ENCODE measurements around the gene VAPA.

The VAPA gene

GRCh38 chr18:9925795-9926194, 12.0 kb downstream of the VAPA start:
- no peaks in the 10 kb centered on the region for H3K9me3 ChIP-seq (ENCODE audit: control insufficient read depth, insufficient read depth, low read depth, low read length)
- no peak overlapping the region for H3K9ac ChIP-seq (ENCODE audit: low read length)
- H3K27me3 ChIP-seq (ENCODE audit: control insufficient read depth, insufficient read depth, low read length) = no peaks in the 10 kb centered on the region
- no peak overlapping the region for H3K27ac ChIP-seq (ENCODE audit: low read depth, low read length)
- H3K4me1 ChIP-seq (ENCODE audit: control insufficient read depth, insufficient read depth, low read length) = peaks cover 59% of the 10 kb centered on the region
- H3K36me3 ChIP-seq (ENCODE audit: control insufficient read depth, insufficient read depth, low read length) = no peaks in the 10 kb centered on the region
- H3K4me3 ChIP-seq (ENCODE audit: low read depth, low read length) = no peak overlapping the region

GRCh38 chr18:9926223-9926894, 12.5 kb downstream of the VAPA start:
- H3K27ac ChIP-seq (ENCODE audit: low read depth, low read length) = no peak overlapping the region
- no peaks in the 10 kb centered on the region for H3K36me3 ChIP-seq (ENCODE audit: control insufficient read depth, insufficient read depth, low read length)
- peaks cover 53% of the 10 kb centered on the region for H3K4me1 ChIP-seq (ENCODE audit: control insufficient read depth, insufficient read depth, low read length)
- no peak overlapping the region for H3K9ac ChIP-seq (ENCODE audit: low read length)
- no peaks in the 10 kb centered on the region for H3K27me3 ChIP-seq (ENCODE audit: control insufficient read depth, insufficient read depth, low read length)
- H3K4me3 ChIP-seq (ENCODE audit: low read depth, low read length) = no peak overlapping the region
- H3K9me3 ChIP-seq (ENCODE audit: control insufficient read depth, insufficient read depth, low read depth, low read length) = no peaks in the 10 kb centered on the region

- Histone ChIP-seq H3K4me3 (ENCODE audit: low read depth, low read length) (no peak overlapping the region), H3K9ac (ENCODE audit: low read length) (no peak overlapping the region)
Observed at GRCh38 chr18:9926977-9927376, 13.2 kb downstream of the VAPA start.

GRCh38 chr18:9927392-9928063, 13.7 kb downstream of the VAPA start:
- no peak overlapping the region for H3K27ac ChIP-seq (ENCODE audit: low read depth, low read length)
- no peak overlapping the region for H3K4me3 ChIP-seq (ENCODE audit: low read depth, low read length)
- peaks cover 6% of the 10 kb centered on the region for H3K36me3 ChIP-seq (ENCODE audit: control insufficient read depth, insufficient read depth, low read length)
- H3K9ac ChIP-seq (ENCODE audit: low read length) = no peak overlapping the region
- peaks cover 49% of the 10 kb centered on the region for H3K4me1 ChIP-seq (ENCODE audit: control insufficient read depth, insufficient read depth, low read length)
- no peaks in the 10 kb centered on the region for H3K27me3 ChIP-seq (ENCODE audit: control insufficient read depth, insufficient read depth, low read length)
- no peaks in the 10 kb centered on the region for H3K9me3 ChIP-seq (ENCODE audit: control insufficient read depth, insufficient read depth, low read depth, low read length)

More at GRCh38 chr18:9926977-9927376, 13.2 kb downstream of the VAPA start:
- Histone ChIP-seq H3K4me1 (ENCODE audit: control insufficient read depth, insufficient read depth, low read length) (peaks cover 53% of the 10 kb centered on the region), H3K27ac (ENCODE audit: low read depth, low read length) (no peak overlapping the region), H3K36me3 (ENCODE audit: control insufficient read depth, insufficient read depth, low read length) (peaks cover under 1% of the 10 kb centered on the region; the same call in 1 of the 2 replicates), H3K9me3 (ENCODE audit: control insufficient read depth, insufficient read depth, low read depth, low read length) (no peaks in the 10 kb centered on the region), H3K27me3 (ENCODE audit: control insufficient read depth, insufficient read depth, low read length) (no peaks in the 10 kb centered on the region)

- H3K27me3 ChIP-seq (ENCODE audit: control insufficient read depth, insufficient read depth, low read length) = no peaks in the 10 kb centered on the region
- H3K9me3 ChIP-seq (ENCODE audit: control insufficient read depth, insufficient read depth, low read depth, low read length) = no peaks in the 10 kb centered on the region
- H3K36me3 ChIP-seq (ENCODE audit: control insufficient read depth, insufficient read depth, low read length) = peaks cover 15% of the 10 kb centered on the region
- H3K27ac ChIP-seq (ENCODE audit: low read depth, low read length) = no peak overlapping the region
- no peak overlapping the region for H3K9ac ChIP-seq (ENCODE audit: low read length)
- peaks cover 44% of the 10 kb centered on the region for H3K4me1 ChIP-seq (ENCODE audit: control insufficient read depth, insufficient read depth, low read length)
- H3K4me3 ChIP-seq (ENCODE audit: low read depth, low read length) = no peak overlapping the region
Observed at GRCh38 chr18:9928646-9929259, 14.9 kb downstream of the VAPA start.

- H3K27ac ChIP-seq (ENCODE audit: low read depth, low read length) = no peak overlapping the region
- H3K9me3 ChIP-seq (ENCODE audit: control insufficient read depth, insufficient read depth, low read depth, low read length) = no peaks in the 10 kb centered on the region
- H3K27me3 ChIP-seq (ENCODE audit: control insufficient read depth, insufficient read depth, low read length) = no peaks in the 10 kb centered on the region
- H3K4me3 ChIP-seq (ENCODE audit: low read depth, low read length) = no peak overlapping the region
- H3K4me1 ChIP-seq (ENCODE audit: control insufficient read depth, insufficient read depth, low read length) = peaks cover 41% of the 10 kb centered on the region
- peaks cover 24% of the 10 kb centered on the region for H3K36me3 ChIP-seq (ENCODE audit: control insufficient read depth, insufficient read depth, low read length)
- no peak overlapping the region for H3K9ac ChIP-seq (ENCODE audit: low read length)
Observed at GRCh38 chr18:9930299-9930884, 16.6 kb downstream of the VAPA start.

- Histone ChIP-seq H3K27me3 (ENCODE audit: control insufficient read depth, insufficient read depth, low read length) (no peaks in the 10 kb centered on the region), H3K4me3 (ENCODE audit: low read depth, low read length) (no peak overlapping the region), H3K9me3 (ENCODE audit: control insufficient read depth, insufficient read depth, low read depth, low read length) (no peaks in the 10 kb centered on the region), H3K4me1 (ENCODE audit: control insufficient read depth, insufficient read depth, low read length) (peaks cover 36% of the 10 kb centered on the region), H3K36me3 (ENCODE audit: control insufficient read depth, insufficient read depth, low read length) (peaks cover 28% of the 10 kb centered on the region), H3K27ac (ENCODE audit: low read depth, low read length) (no peak overlapping the region), H3K9ac (ENCODE audit: low read length) (no peak overlapping the region)
Observed at GRCh38 chr18:9931146-9931545, 17.3 kb downstream of the VAPA start.

GRCh38 chr18:9931678-9932077, 17.9 kb downstream of the VAPA start:
- H3K4me3 ChIP-seq (ENCODE audit: low read depth, low read length) = no peak overlapping the region
- H3K27me3 ChIP-seq (ENCODE audit: control insufficient read depth, insufficient read depth, low read length) = no peaks in the 10 kb centered on the region
- no peak overlapping the region for H3K27ac ChIP-seq (ENCODE audit: low read depth, low read length)
- H3K9ac ChIP-seq (ENCODE audit: low read length) = no peak overlapping the region
- H3K4me1 ChIP-seq (ENCODE audit: control insufficient read depth, insufficient read depth, low read length) = peaks cover 31% of the 10 kb centered on the region
- peaks cover 34% of the 10 kb centered on the region for H3K36me3 ChIP-seq (ENCODE audit: control insufficient read depth, insufficient read depth, low read length)
- no peaks in the 10 kb centered on the region for H3K9me3 ChIP-seq (ENCODE audit: control insufficient read depth, insufficient read depth, low read depth, low read length)

GRCh38 chr18:9933865-9934264, 20.0 kb downstream of the VAPA start:
- H3K9ac ChIP-seq (ENCODE audit: low read length) = no peak overlapping the region
- H3K4me1 ChIP-seq (ENCODE audit: control insufficient read depth, insufficient read depth, low read length) = peaks cover 9% of the 10 kb centered on the region
- H3K36me3 ChIP-seq (ENCODE audit: control insufficient read depth, insufficient read depth, low read length) = peaks cover 55% of the 10 kb centered on the region
- H3K27me3 ChIP-seq (ENCODE audit: control insufficient read depth, insufficient read depth, low read length) = no peaks in the 10 kb centered on the region
- H3K9me3 ChIP-seq (ENCODE audit: control insufficient read depth, insufficient read depth, low read depth, low read length) = no peaks in the 10 kb centered on the region
- no peak overlapping the region for H3K4me3 ChIP-seq (ENCODE audit: low read depth, low read length)
- H3K27ac ChIP-seq (ENCODE audit: low read depth, low read length) = peak overlapping the region; percentile 27; the same call in 1 of the 2 replicates

GRCh38 chr18:9934274-9934673, 20.5 kb downstream of the VAPA start:
- Histone ChIP-seq H3K27me3 (ENCODE audit: control insufficient read depth, insufficient read depth, low read length) (no peaks in the 10 kb centered on the region), H3K27ac (ENCODE audit: low read depth, low read length) (0 out of 2 replicates have a peak overlapping the region, but pooled peaks have one; percentile 27), H3K36me3 (ENCODE audit: control insufficient read depth, insufficient read depth, low read length) (peaks cover 59% of the 10 kb centered on the region), H3K9ac (ENCODE audit: low read length) (no peak overlapping the region), H3K4me1 (ENCODE audit: control insufficient read depth, insufficient read depth, low read length) (peaks cover 5% of the 10 kb centered on the region), H3K9me3 (ENCODE audit: control insufficient read depth, insufficient read depth, low read depth, low read length) (no peaks in the 10 kb centered on the region), H3K4me3 (ENCODE audit: low read depth, low read length) (no peak overlapping the region)

- Histone ChIP-seq H3K4me1 (ENCODE audit: control insufficient read depth, insufficient read depth, low read length) (no peaks in the 10 kb centered on the region), H3K27me3 (ENCODE audit: control insufficient read depth, insufficient read depth, low read length) (no peaks in the 10 kb centered on the region), H3K9me3 (ENCODE audit: control insufficient read depth, insufficient read depth, low read depth, low read length) (no peaks in the 10 kb centered on the region), H3K9ac (ENCODE audit: low read length) (no peak overlapping the region), H3K4me3 (ENCODE audit: low read depth, low read length) (no peak overlapping the region), H3K36me3 (ENCODE audit: control insufficient read depth, insufficient read depth, low read length) (peaks cover 64% of the 10 kb centered on the region), H3K27ac (ENCODE audit: low read depth, low read length) (no peak overlapping the region)
Observed at GRCh38 chr18:9941103-9941502, 27.3 kb downstream of the VAPA start.

All from HUES6 (cell line).